DMS153 treated with DMSO at 0.1 percent for 48 hours (cell line): ENCODE data around the gene WASF2.
"Not testable (repeated sequence)": the region's sequence is repeated elsewhere in the genome, so short reads cannot be mapped to it uniquely, and the experiment has no call there.

Experiments used
- DNase-seq: peaks from one replicate; lab custom pipeline; 2025; ENCODE audit not compliant: unreplicated experiment; lab: John Stamatoyannopoulos, UW

WASF2 gene

GRCh38 chr1:27455139-27455811 lies 34.7 kb downstream of the WASF2 start:
- no peak for DNase-seq

GRCh38 chr1:27454610-27455009 lies 35.4 kb downstream of the WASF2 start:
- DNase-seq, result no peak

DNA sequence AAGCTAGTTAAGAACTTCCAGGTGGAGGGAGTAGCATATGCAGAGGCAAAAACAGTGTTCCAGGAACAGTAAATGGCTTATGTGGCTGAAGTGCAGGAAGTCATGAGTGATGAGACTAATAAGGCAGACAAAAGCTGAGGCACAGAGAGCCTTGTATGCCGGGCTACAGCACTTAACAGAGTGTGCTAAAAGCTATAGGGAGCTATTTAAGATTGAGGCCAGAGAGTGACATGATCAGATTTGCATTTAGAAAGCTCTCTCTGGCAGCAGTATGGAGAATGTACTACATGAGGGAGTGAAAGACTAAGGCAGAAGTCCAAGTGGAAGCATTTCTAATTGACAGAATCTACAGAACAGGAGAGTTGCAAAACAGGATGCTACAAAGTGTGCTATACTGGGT lies 38.6 kb downstream of the WASF2 start:
- DNase-seq, result no peak

GRCh38 chr1:27448982-27449381 lies 41.0 kb downstream of the WASF2 start:
- no peak for DNase-seq

DNA sequence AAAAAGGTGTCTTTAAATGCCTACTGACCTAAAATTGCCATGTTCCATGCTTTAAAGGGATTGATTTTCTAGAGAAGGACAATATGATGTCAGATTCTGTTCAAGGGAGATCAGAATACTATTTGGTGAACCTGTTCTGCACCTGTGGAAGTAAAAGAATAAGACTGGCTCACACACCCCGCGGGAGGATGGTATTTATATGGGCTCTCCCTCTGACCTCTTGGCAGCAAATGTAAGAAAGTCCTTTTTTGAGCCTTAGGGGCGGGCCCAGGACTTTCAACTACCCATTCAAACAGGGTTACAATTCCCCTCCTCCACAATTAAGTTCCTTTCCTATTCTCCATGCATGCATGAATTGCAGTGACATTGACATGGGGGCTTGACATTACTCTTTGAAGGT lies 42.1 kb downstream of the WASF2 start:
- DNase-seq, result no peak

GRCh38 chr1:27447399-27447798 lies 42.6 kb downstream of the WASF2 start:
- no peak for DNase-seq

- no peak for DNase-seq
These were observed 43.4 kb downstream of the WASF2 start for GRCh38 chr1:27446496-27447020.

DNA sequence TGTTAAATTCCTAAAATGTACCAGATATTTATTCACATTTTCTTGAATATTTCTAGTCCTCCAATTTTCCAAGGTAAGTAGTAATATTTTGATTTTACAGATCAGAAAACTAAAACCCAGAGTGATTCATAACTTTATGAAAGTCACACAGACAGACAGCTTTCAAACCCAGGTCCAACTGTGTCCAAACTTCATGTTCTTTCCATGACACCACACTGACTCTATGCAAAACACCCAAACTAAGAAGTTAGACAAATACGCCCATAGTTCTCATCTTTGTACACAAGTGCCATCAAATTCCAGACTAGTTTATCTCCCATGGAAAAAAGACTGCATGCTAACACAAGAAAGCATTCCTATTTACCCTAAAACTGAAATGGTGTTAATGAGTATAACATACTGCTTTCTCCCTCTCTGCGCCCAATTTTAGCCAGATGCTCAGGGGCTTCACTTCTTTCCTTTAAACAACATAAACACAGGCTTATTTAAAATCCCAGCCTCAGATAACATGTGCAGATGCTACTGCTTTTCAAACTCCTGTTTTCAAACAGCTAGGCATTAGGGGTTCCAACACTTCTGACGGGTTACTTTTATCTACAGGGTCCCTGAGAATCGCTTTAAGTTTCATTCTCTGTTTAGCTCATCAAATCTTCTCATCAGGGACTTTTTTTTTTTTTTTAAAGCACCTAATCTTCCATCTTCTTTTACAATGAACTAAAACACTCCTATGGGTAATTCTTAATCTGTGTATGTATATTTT lies 44.6 kb downstream of the WASF2 start:
- no peak for DNase-seq

- no peak for DNase-seq
These were observed 45.3 kb downstream of the WASF2 start for GRCh38 chr1:27444632-27445031.

GRCh38 chr1:27439150-27439549 lies 50.8 kb downstream of the WASF2 start:
- no peak for DNase-seq

- peak; percentile 30 for DNase-seq
These were observed 51.3 kb downstream of the WASF2 start for GRCh38 chr1:27438621-27439061.

- DNase-seq, result peak; percentile 58
These were observed 53.5 kb downstream of the WASF2 start for GRCh38 chr1:27436204-27437159.

DNA sequence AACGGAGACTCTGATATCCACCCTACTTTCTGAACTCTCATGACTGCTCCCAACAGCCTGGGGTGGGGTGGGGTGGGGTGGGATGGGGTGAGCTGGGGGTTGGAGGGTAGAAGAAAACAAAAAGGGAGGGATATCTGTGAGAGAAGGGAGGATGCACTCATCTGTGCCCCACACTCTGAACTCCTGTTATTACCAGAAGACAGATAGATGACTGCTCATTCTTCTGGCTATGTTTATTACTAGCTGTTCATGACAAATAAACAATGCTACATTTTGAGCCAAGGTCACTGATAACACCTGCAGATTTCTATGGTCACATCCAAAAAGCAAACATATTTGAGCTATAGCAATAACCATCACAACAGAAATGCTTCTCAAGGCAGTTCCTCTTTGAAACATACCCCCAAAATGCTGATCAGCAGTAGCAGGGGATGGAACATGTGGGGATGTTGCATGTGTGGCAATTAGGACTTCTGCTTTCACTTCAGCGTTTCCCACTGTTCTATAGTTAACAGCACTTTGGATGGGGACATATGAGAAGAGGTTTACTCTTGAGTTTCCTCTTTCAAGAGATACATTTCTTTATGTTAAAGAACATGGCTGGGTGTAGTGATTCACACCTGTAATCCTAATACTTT lies 54.3 kb downstream of the WASF2 start:
- no peak for DNase-seq

DNA sequence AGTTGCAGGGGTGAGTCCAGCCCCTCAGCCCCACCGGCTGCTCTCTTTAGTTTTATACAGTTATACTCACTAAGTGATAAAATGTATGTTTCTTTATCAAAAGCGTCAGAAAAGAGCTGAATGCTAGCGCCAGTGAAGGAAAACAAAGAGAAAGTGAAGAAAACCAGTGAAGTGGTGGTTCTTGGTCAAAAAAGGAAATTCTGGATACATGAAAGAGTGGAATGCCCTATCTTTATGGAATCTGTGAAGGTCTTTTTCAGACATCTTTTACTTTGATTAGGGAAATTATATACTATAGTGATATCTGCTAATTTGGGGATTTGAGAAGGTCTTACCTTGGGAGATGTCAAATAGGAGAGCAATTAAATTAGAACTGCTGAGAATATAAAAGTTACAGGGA lies 56.3 kb downstream of the WASF2 start:
- DNase-seq, result no peak

- DNase-seq, result not testable (repeated sequence)
These were observed 57.2 kb downstream of the WASF2 start for GRCh38 chr1:27432725-27433124.

- no peak for DNase-seq
These were observed 58.4 kb downstream of the WASF2 start for GRCh38 chr1:27431601-27431940.

DNA sequence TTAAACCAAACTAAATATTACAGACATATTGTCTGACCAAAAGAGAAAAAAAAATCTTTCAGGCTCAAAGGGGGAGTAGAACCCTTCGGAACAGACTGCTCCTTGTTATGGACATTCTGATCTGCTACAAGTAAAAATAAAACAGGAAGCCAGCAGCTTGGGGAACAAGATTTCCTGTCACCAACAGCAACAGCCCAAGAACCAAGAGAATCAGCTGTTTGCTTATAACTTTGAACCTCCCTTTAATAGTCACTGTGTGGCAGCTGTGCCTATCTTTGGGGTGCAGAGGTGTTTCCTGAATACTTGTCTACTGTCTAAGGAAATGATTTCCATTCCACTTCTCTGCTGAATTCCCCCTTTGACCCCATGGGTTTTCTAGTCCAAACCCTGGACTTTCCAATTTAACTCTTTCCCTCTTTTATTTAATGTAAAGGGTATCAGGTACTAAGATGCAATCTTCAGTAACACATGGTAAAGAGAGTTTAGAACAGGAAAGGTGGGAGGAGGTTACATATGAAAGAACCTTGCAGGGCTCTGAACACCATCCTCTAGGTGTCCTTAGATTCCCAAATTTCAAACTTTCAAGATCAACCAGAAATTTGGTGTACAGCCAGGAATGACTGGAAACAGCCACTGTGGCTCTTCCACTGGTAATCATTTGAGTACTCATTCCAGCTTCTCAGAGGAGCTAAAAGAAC lies 58.9 kb downstream of the WASF2 start:
- DNase-seq, result no peak

GRCh38 chr1:27429029-27429425 lies 60.9 kb downstream of the WASF2 start:
- DNase-seq, result no peak

DNA sequence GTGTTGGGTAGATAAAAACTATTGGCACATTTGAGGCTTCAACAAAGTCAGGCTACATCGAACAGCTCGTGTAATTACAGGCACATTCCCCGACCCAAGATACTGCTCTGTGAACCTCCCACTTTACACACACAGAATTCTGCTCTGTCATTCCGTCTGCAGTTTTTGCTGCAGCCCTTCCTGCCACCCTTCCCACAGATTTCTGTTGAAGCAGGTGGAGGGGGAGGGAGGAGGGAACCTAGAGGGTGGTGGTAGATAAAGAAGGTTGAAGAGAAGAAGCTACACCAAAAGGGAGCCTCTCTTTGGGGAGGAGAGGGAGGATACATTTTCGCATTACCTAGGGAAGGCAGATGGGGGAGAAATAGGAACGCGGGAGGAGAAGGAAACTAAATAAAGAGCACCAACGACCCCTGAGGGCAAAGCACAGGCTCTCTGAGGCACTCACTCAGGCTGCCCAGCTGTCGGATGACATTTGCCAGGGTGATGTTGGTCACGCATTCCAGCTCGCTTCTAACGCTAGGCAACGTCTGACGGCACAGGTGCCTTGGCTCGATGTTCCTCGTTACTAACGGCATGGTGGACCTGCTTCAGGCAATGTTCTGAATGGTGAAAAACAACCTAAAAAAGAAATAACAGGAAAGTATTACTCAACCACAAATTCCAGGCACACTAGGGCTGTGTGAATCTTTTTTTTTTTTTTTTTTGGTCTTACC lies 61.5 kb downstream of the WASF2 start:
- no peak for DNase-seq
